ENCODE measurements around the gene ZNF683. TPM values are rescaled to one million over a fixed set of nuclear protein-coding genes. Genes with fewer than 3 reads are reported as not detected.

Gene ZNF683
- total and polyA plus RNA-seq, 9 of the 15 experiments (the other 6 are each of a cell fraction or from before 2014, with no cell fraction given) = not detected

GRCh38 chr1:26408604-26409003 is 36.1 kb upstream of the ZNF683 start (continued):
- TF ChIP-seq, protein P1, sequence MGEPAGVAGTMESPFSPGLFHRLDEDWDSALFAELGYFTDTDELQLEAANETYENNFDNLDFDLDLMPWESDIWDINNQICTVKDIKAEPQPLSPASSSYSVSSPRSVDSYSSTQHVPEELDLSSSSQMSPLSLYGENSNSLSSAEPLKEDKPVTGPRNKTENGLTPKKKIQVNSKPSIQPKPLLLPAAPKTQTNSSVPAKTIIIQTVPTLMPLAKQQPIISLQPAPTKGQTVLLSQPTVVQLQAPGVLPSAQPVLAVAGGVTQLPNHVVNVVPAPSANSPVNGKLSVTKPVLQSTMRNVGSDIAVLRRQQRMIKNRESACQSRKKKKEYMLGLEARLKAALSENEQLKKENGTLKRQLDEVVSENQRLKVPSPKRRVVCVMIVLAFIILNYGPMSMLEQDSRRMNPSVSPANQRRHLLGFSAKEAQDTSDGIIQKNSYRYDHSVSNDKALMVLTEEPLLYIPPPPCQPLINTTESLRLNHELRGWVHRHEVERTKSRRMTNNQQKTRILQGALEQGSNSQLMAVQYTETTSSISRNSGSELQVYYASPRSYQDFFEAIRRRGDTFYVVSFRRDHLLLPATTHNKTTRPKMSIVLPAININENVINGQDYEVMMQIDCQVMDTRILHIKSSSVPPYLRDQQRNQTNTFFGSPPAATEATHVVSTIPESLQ (CRISPR knock-in tag; IDR thresholded peaks at IDR 0.05) = peak; percentile 100
- TF ChIP-seq CBX8 (IDR thresholded peaks at IDR 0.05; ENCODE audit: borderline replicate concordance, extremely low read depth, low read depth, low read length, poor library complexity, severe bottlenecking) = no peak
- TF ChIP-seq MEF2D (tag; conservative IDR thresholded peaks at IDR 0.05; ENCODE audit: low read depth) = peak; percentile 72
- peak; percentile 48; the same call in 1 of the 2 replicates for TF ChIP-seq MTF1 (CRISPR knock-in tag; IDR thresholded peaks at IDR 0.05; ENCODE audit: borderline replicate concordance)
- TF ChIP-seq VEZF1 (CRISPR knock-in tag; IDR thresholded peaks at IDR 0.05) = peak; percentile 78
- TF ChIP-seq HNRNPUL1 (IDR thresholded peaks at IDR 0.05; ENCODE audit: low read length) = no peak
- TF ChIP-seq GABPB1 (CRISPR knock-in tag; IDR thresholded peaks at IDR 0.05) = peak; percentile 94
- TF ChIP-seq ZNF444 (CRISPR knock-in tag; IDR thresholded peaks at IDR 0.05) = 0 out of 2 replicates have a peak, but pooled peaks have one; percentile 44
- TF ChIP-seq SMARCA4 (IDR thresholded peaks at IDR 0.05) = peak; percentile 58
- TF ChIP-seq ZNF143 (CRISPR knock-in tag; IDR thresholded peaks at IDR 0.05) = peak; percentile 67; the same call in 1 of the 2 replicates
- peak; percentile 79 for TF ChIP-seq GATA2 (CRISPR knock-in tag; IDR thresholded peaks at IDR 0.05)
- TF ChIP-seq TEAD2 (tag; IDR thresholded peaks at IDR 0.05) = peak; percentile 91
- peak; percentile 99 for TF ChIP-seq ZNF644 (tag; IDR thresholded peaks at IDR 0.05; ENCODE audit: low read depth)
- peak; percentile 53; the same call in 1 of the 2 replicates for TF ChIP-seq HIVEP1 (CRISPR knock-in tag; IDR thresholded peaks at IDR 0.05)
- TF ChIP-seq TRIM25 (IDR thresholded peaks at IDR 0.05; ENCODE audit: borderline replicate concordance) = no peak
- peak; percentile 100 for TF ChIP-seq ARID4B (CRISPR knock-in tag; IDR thresholded peaks at IDR 0.05)
